Measurements from ENCODE around the gene ADD3. TPM values are rescaled to one million over a fixed set of nuclear protein-coding genes. Genes with fewer than 3 reads are reported as not detected.

The ADD3 gene
- polyA plus RNA-seq, 3 donors: 94.8 to 126 (median 111) TPM

DNA sequence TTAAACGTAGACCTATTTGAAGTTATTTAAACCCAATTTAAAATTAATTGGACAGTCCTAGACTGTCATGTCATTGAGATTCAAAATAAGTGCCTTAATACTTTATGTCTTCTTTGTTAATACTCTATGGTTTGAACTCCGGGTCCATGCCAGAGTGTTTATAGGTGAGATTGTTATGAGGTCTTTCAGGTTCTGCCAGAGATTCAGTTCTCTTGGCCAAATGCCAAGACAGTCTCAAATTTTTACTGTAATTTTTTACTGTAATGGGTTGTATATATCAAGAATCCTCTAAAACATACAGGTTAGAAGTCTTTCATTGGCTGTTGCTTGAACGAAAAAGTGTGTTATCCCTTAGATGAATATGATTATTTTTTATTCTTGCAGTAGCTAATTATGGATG is 3.9 kb downstream of the ADD3 start:
- TF ChIP-seq, protein P1, sequence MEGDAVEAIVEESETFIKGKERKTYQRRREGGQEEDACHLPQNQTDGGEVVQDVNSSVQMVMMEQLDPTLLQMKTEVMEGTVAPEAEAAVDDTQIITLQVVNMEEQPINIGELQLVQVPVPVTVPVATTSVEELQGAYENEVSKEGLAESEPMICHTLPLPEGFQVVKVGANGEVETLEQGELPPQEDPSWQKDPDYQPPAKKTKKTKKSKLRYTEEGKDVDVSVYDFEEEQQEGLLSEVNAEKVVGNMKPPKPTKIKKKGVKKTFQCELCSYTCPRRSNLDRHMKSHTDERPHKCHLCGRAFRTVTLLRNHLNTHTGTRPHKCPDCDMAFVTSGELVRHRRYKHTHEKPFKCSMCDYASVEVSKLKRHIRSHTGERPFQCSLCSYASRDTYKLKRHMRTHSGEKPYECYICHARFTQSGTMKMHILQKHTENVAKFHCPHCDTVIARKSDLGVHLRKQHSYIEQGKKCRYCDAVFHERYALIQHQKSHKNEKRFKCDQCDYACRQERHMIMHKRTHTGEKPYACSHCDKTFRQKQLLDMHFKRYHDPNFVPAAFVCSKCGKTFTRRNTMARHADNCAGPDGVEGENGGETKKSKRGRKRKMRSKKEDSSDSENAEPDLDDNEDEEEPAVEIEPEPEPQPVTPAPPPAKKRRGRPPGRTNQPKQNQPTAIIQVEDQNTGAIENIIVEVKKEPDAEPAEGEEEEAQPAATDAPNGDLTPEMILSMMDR (IDR thresholded peaks at IDR 0.05): no peak
- Mint-ChIP-seq H3K27ac (no peak overlapping the region), H3K36me3 (peaks cover 15 to 21% of the 10 kb centered on the region in 2 donors), H3K4me1 (peaks cover 58% of the 10 kb centered on the region), H3K4me3 (no peak overlapping the region), H3K9me3 (no peaks in the 10 kb centered on the region), H3K27me3 (ENCODE audit: low read depth in 3 of 3) (peaks cover 0 to 1% (median 0%) of the 10 kb centered on the region in 3 donors)
- H3K9me3 ChIP-seq (replicated peaks in 1 of 2; ENCODE audit: control insufficient read depth in 1 of 2, insufficient read depth in 1 of 2, low read length in 2 of 2): no peaks in the 10 kb centered on the region
- peaks cover 27 to 52% of the 10 kb centered on the region in 2 donors for H3K4me1 ChIP-seq (ENCODE audit: control insufficient read depth in 1 of 2, insufficient read depth in 2 of 2, low read length in 2 of 2)
- no peak overlapping the region for H3K4me2 ChIP-seq (replicated peaks; ENCODE audit: extremely low read depth, low read length, poor library complexity, severe bottlenecking)
- intact Hi-C loops (cut with micrococcal nuclease): loop anchor here in 1 of 2 donors (5.0 kb wide), 1 partner anchor 56 kb away; no protein-coding TSS in a partner anchor
- no peak overlapping the region for H3K4me3 ChIP-seq (replicated peaks in 1 of 3; ENCODE audit: low read depth in 2 of 3, low read length in 3 of 3)
- no peak overlapping the region for H3K9ac ChIP-seq (ENCODE audit: insufficient read depth, low read length, poor library complexity, severe bottlenecking)
- peaks cover 4% of the 10 kb centered on the region for H4K20me1 ChIP-seq (ENCODE audit: insufficient read depth, low read length)
- no peak for DNase-seq
- peaks cover 87% of the 10 kb centered on the region for H3K79me2 ChIP-seq (ENCODE audit: insufficient read depth, low read length)
- H3K36me3 ChIP-seq (replicated peaks in 1 of 2; ENCODE audit: control insufficient read depth in 1 of 2, insufficient read depth in 2 of 2, low read length in 2 of 2): no peaks in the 10 kb centered on the region
- no peak overlapping the region for H2AFZ ChIP-seq (ENCODE audit: insufficient read depth, low read depth, low read length, poor library complexity, severe bottlenecking)
- WGBS (ENCODE audit: insufficient coverage): no CpG with 5 or more reads among the region's 3 CpGs
- no peak overlapping the region for H3K27ac ChIP-seq (ENCODE audit: low read depth in 1 of 2, low read length in 2 of 2)
- H3K27me3 ChIP-seq (ENCODE audit: control insufficient read depth in 2 of 2, insufficient read depth in 2 of 2, low read length in 2 of 2): no peaks in the 10 kb centered on the region

DNA sequence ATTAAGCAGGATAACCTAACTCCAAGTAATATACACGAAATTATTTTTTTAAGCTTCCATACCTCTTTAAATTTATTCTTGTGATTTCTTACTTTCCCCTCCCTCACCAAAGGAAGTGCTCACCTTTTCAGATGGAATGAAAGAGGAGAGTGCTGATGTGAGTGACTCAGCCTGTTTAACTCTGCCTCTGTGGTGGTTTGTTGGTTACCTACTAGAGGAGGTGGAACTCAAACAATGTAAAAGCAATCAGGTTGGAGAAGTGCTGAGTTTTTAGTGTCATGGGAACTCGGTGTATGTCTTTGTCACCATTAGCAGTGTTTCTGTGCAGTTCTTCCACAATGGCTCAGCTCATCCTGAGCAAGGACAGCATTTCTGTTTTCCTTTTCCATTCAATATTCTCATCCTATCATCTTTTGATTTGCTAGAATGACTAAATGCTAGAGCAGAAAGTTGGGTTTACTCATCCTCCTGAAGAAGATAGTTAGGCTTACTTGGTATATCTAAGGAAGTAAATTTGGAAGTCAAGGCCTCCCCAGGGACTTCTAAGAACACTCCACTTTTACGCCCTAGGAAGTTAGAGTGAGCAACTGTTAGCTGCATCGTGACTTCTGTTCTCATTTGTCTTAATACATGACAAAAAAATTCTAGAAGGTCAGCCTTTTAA is 6.0 kb downstream of the ADD3 start:
- H3K4me1 Mint-ChIP-seq: peaks cover 69% of the 10 kb centered on the region
- no peak overlapping the region for H3K4me3 Mint-ChIP-seq

More for the DNA sequence above, 6.0 kb downstream of the ADD3 start:
- peaks cover 0 to 1% (median 0%) of the 10 kb centered on the region in 3 donors for H3K27me3 Mint-ChIP-seq (ENCODE audit: low read depth in 3 of 3)
- H4K20me1 ChIP-seq (ENCODE audit: insufficient read depth, low read length): peaks cover 4% of the 10 kb centered on the region
- intact Hi-C loops (cut with micrococcal nuclease): loop anchor here in 1 of 2 donors (5.0 kb wide), 1 partner anchor 54 kb away; no protein-coding TSS in a partner anchor
- no CpG with 5 or more reads among the region's 4 CpGs for WGBS (ENCODE audit: insufficient coverage)
- H3K36me3 ChIP-seq (replicated peaks in 1 of 2; ENCODE audit: control insufficient read depth in 1 of 2, insufficient read depth in 2 of 2, low read length in 2 of 2): no peaks in the 10 kb centered on the region
- H3K4me3 ChIP-seq (replicated peaks in 1 of 3; ENCODE audit: low read depth in 2 of 3, low read length in 3 of 3): no peak overlapping the region
- H3K9ac ChIP-seq (ENCODE audit: insufficient read depth, low read length, poor library complexity, severe bottlenecking): no peak overlapping the region
- no peak overlapping the region for H3K4me2 ChIP-seq (replicated peaks; ENCODE audit: extremely low read depth, low read length, poor library complexity, severe bottlenecking)
- peaks cover 18 to 24% of the 10 kb centered on the region in 2 donors for H3K36me3 Mint-ChIP-seq
- no peaks in the 10 kb centered on the region for H3K9me3 ChIP-seq (replicated peaks in 1 of 2; ENCODE audit: control insufficient read depth in 1 of 2, insufficient read depth in 1 of 2, low read length in 2 of 2)
- H3K4me1 ChIP-seq (ENCODE audit: control insufficient read depth in 1 of 2, insufficient read depth in 2 of 2, low read length in 2 of 2): peaks cover 32 to 59% of the 10 kb centered on the region in 2 donors
- TF ChIP-seq, protein P1 (IDR thresholded peaks at IDR 0.05): no peak
- peak overlapping the region in 1 of 2 donors; percentile 51 for H3K27ac ChIP-seq (ENCODE audit: low read depth in 1 of 2, low read length in 2 of 2)
- no peak for DNase-seq
- H3K27ac Mint-ChIP-seq: peak overlapping the region in 4 of 7 donors; percentile 5 to 50 (median 28)
- H3K9me3 Mint-ChIP-seq: no peaks in the 10 kb centered on the region
- peaks cover 100% of the 10 kb centered on the region for H3K79me2 ChIP-seq (ENCODE audit: insufficient read depth, low read length)
- no peaks in the 10 kb centered on the region for H3K27me3 ChIP-seq (ENCODE audit: control insufficient read depth in 2 of 2, insufficient read depth in 2 of 2, low read length in 2 of 2)
- H2AFZ ChIP-seq (ENCODE audit: insufficient read depth, low read depth, low read length, poor library complexity, severe bottlenecking): no peak overlapping the region

Measured in CD14-positive monocyte (primary cell).